WTC11 (cell line): Measurements from ENCODE around the gene TSPAN5. TPM values are rescaled to one million over a fixed set of nuclear protein-coding genes. Genes with fewer than 3 reads are reported as not detected.
A peak's percentile ranks its signal among the peaks of the same experiment; 100 is the strongest.

Source experiments
- ATAC-seq: fragments of 200-7000 bp; cut with Tn5 transposase; 2 replicates; pipeline ENCODE4 v1.10.0; 2021; ENCODE audit warnings: mild to moderate bottlenecking, moderate library complexity
- CTCF ChIA-PET: fragments of 300-600 bp; sonication (Branson Sonifier 250); formaldehyde crosslinking; loops from one replicate; lab custom pipeline; 2021; ENCODE audit warnings: antibody characterized with exemption; lab: Charles Lee
- POLR2A ChIA-PET: fragments of 350-600 bp; sonication (Branson Sonifier 250); formaldehyde crosslinking; loops from one replicate; lab custom pipeline; 2021; ENCODE audit warnings: antibody characterized with exemption; lab: Charles Lee
- DNase-seq: peaks from one replicate; pipeline ENCODE4 v3.0.0; 2021; ENCODE audit warnings: low spot score
- H3K27ac Mint-ChIP-seq: 2 replicates; pipeline ENCODE4 v1.8.0; 2021; ENCODE audit warnings: mixed read lengths
- H3K27me3 Mint-ChIP-seq: 2 replicates; pipeline ENCODE4 v1.8.0; 2021; ENCODE audit warnings: low read depth, mild to moderate bottlenecking, moderate library complexity, mixed read lengths
- H3K36me3 Mint-ChIP-seq: 2 replicates; pipeline ENCODE4 v1.8.0; 2021; ENCODE audit warnings: mixed read lengths
- H3K4me1 Mint-ChIP-seq: 2 replicates; pipeline ENCODE4 v1.8.0; 2022; ENCODE audit warnings: mixed read lengths
- H3K4me3 Mint-ChIP-seq: 2 replicates; pipeline ENCODE4 v1.8.0; 2021; ENCODE audit warnings: mild to moderate bottlenecking, moderate library complexity, mixed read lengths
- H3K9me3 Mint-ChIP-seq: 2 replicates; pipeline ENCODE4 v1.8.0; 2021; ENCODE audit warnings: mixed read lengths
- ESRRA ChIP-seq: sonication (generic); formaldehyde crosslinking; IDR thresholded peaks from 2 replicates; pipeline ENCODE4 v1.8.1; 2022; ENCODE audit warnings: mild to moderate bottlenecking, missing genetic modification reagents, borderline replicate concordance
- JUN ChIP-seq: sonication (generic); formaldehyde crosslinking; IDR thresholded peaks from 2 replicates; pipeline ENCODE4 v1.8.0; 2023; ENCODE audit warnings: mild to moderate bottlenecking, missing genetic modification reagents
- MYBL2 ChIP-seq: sonication (generic); formaldehyde crosslinking; IDR thresholded peaks from 2 replicates; pipeline ENCODE4 v1.8.1; 2023; ENCODE audit warnings: mild to moderate bottlenecking, moderate library complexity, missing genetic modification reagents
- OVOL2 ChIP-seq: fragments of 250-450 bp; sonication (Bioruptor Pico); IDR thresholded peaks from 2 replicates; pipeline ENCODE4 v1.9.0; 2021; ENCODE audit warnings: mild to moderate bottlenecking, borderline replicate concordance
- ZBTB21 ChIP-seq: sonication (generic); formaldehyde crosslinking; IDR thresholded peaks from 2 replicates; pipeline ENCODE4 v1.8.1; 2023; ENCODE audit warnings: mild to moderate bottlenecking, missing genetic modification reagents, borderline replicate concordance
- ZNF425 ChIP-seq: fragments of 250-450 bp; sonication (Bioruptor Pico); conservative IDR thresholded peaks from 2 replicates; pipeline ENCODE4 v1.9.0; 2021; ENCODE audit warnings: mild to moderate bottlenecking
- ZNF671 ChIP-seq: fragments of 250-450 bp; sonication (Bioruptor Pico); IDR thresholded peaks from 2 replicates; pipeline ENCODE4 v1.8.0; 2021; ENCODE audit warnings: mild to moderate bottlenecking
- total RNA-seq: library from RNA; stranded (reverse); gene quantifications from 3 replicates; pipeline ENCODE4 v1.2.3, GENCODE V29; 2021
- TF ChIP-seq, protein P1 (sequence below): sonication (generic); formaldehyde crosslinking; conservative IDR thresholded peaks from 2 replicates; pipeline ENCODE4 v1.8.1; 2023; ENCODE audit warnings: mild to moderate bottlenecking, low read depth, missing genetic modification reagents, moderate library complexity
- TF ChIP-seq, protein P2 (sequence below): sonication (generic); formaldehyde crosslinking; IDR thresholded peaks from 2 replicates; pipeline ENCODE4 v1.8.0; 2022; ENCODE audit warnings: missing genetic modification reagents
- TF ChIP-seq, protein P3 (sequence below): sonication (generic); formaldehyde crosslinking; IDR thresholded peaks from 2 replicates; pipeline ENCODE4 v1.8.0; 2023; ENCODE audit warnings: missing genetic modification reagents, mild to moderate bottlenecking, borderline replicate concordance

The TSPAN5 gene
- total RNA-seq, 1 experiment from 2014 or later, result 22.7 TPM

DNA sequence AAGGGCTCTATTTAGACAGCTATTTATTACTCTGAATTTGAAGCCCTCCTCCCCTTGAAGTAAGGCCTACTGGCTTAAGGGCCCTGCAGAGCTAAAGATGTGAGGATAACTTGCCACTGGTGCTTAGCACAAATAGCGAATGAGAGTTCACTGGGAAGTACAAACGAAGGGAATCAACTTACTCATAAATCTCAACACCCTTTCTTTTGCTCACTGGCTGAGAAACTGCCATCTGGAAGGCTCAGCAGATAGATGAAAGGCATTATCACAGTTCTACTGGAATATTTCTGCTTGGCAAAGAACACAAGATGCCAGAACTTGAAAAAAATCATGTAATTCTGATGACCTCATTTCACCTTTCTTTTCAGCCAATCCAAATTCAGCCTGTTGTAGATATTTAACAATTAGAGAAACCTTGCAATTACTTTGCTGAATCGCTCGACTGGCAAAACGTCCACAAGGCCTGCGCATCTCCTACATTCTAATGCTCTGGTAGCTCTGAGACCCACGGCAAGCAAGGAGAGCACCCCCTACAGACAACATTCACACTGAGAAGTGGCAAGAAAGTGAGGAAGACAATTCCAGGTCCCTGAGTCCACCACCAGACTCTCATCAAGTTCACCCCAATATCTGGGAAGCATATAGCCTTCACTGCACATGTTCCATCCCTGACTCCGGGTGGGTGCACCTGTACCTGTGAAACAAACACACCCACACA, 27.5 kb downstream of the TSPAN5 start:
- Mint-ChIP-seq H3K9me3 (no peaks in the 10 kb centered on the region), H3K27me3 (no peaks in the 10 kb centered on the region)

DNA sequence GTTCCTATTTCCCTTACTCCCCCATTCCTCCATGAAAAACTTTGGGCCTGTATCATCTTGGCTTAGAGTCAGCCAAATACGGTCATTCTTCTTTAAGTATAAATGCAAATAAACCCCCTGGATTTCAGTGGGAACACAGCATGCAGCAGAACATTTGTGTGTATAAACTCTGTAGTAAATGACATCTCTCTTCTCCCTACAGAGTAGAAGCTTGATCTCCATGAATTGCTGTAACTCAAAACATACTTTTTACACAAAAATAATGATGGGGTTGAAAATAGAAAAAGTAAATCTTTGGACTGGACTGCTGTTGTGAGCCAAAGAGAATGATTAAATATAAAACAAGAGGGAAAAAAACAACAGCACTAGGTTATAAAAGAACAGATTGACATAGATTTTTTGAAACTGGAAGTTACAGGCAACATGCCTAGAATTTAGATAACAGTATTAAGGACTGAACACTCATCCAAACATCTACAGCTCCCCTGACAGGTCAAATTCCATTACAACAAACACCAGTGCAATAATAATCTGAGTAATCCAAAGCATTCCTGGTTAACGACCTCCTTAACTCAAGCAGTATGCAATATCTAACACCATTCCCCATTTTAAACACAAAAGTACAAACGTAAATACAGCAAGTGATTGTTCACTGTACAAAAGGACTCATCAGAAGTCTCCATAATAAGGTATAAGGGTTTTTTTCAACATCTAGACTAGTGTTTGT, 30.7 kb downstream of the TSPAN5 start:
- Mint-ChIP-seq H3K36me3 (no peaks in the 10 kb centered on the region), H3K9me3 (no peaks in the 10 kb centered on the region), H3K27me3 (no peaks in the 10 kb centered on the region), H3K4me3 (no peak overlapping the region), H3K27ac (no peak overlapping the region), H3K4me1 (peaks cover 69% of the 10 kb centered on the region)
- POLR2A ChIA-PET, result no interaction called here
- DNase-seq, result no peak
- no peak for TF ChIP-seq MYBL2 (CRISPR knock-in tag)
- no peak for TF ChIP-seq ZNF671 (CRISPR knock-in tag)
- no peak for TF ChIP-seq JUN (CRISPR knock-in tag)
- CTCF ChIA-PET, result interaction anchor here (0.7 to 0.8 kb wide), 2 partner anchors 12 to 160 kb away, joined by 3 read pairs; no protein-coding TSS in a partner anchor
- no peak for ATAC-seq

More for the DNA sequence above, 27.5 kb downstream of the TSPAN5 start:
- ATAC-seq, result peak; percentile 60
- TF ChIP-seq ESRRA (no peak), OVOL2 (CRISPR knock-in tag) (no peak)
- Mint-ChIP-seq H3K36me3 (no peaks in the 10 kb centered on the region), H3K4me1 (peaks cover 44% of the 10 kb centered on the region), H3K4me3 (no peak overlapping the region), H3K27ac (no peak overlapping the region)
- POLR2A ChIA-PET, result no interaction called here
- CTCF ChIA-PET, result interaction anchor here (0.5 to 2.1 kb wide), 16 partner anchors 11 to 874 kb away, joined by 3 to 14 read pairs (median 3); no protein-coding TSS in a partner anchor
- DNase-seq, result no peak

DNA sequence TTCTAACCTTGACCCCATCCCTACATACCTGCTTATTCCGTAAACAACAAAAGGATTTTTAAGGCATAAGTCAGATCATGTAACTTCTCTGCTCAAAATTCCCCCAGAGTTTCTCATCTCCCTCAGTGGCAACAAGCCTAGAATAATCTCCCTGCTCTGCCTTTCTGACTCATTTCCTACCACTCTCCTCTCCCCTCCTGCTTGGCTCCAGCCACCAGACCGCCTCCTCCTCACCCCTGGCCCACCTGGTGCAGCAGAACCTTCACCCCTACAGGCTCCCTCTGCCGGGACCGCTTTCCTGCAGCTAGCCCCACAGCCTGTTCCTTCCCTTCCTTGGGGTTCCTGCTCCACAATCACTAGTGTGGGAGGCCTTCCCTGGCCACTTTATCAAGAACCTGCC, 32.1 kb downstream of the TSPAN5 start:
- peak; percentile 93 for ATAC-seq
- POLR2A ChIA-PET, result interaction anchor here (0.6 kb wide), 1 partner anchor 98 kb away, joined by 9 read pairs; no protein-coding TSS in a partner anchor
- CTCF ChIA-PET, result interaction anchor here (0.6 to 1.2 kb wide), 4 partner anchors 9 to 61 kb away, joined by 3 read pairs; no protein-coding TSS in a partner anchor

More for the DNA sequence above, 32.1 kb downstream of the TSPAN5 start:
- no peaks in the 10 kb centered on the region for H3K27me3 Mint-ChIP-seq
- H3K4me1 Mint-ChIP-seq, result peaks cover 63% of the 10 kb centered on the region
- no peaks in the 10 kb centered on the region for H3K9me3 Mint-ChIP-seq
- no peak overlapping the region for H3K4me3 Mint-ChIP-seq
- TF ChIP-seq, protein P1, sequence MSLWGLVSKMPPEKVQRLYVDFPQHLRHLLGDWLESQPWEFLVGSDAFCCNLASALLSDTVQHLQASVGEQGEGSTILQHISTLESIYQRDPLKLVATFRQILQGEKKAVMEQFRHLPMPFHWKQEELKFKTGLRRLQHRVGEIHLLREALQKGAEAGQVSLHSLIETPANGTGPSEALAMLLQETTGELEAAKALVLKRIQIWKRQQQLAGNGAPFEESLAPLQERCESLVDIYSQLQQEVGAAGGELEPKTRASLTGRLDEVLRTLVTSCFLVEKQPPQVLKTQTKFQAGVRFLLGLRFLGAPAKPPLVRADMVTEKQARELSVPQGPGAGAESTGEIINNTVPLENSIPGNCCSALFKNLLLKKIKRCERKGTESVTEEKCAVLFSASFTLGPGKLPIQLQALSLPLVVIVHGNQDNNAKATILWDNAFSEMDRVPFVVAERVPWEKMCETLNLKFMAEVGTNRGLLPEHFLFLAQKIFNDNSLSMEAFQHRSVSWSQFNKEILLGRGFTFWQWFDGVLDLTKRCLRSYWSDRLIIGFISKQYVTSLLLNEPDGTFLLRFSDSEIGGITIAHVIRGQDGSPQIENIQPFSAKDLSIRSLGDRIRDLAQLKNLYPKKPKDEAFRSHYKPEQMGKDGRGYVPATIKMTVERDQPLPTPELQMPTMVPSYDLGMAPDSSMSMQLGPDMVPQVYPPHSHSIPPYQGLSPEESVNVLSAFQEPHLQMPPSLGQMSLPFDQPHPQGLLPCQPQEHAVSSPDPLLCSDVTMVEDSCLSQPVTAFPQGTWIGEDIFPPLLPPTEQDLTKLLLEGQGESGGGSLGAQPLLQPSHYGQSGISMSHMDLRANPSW, result no peak
- TF ChIP-seq, protein P2, sequence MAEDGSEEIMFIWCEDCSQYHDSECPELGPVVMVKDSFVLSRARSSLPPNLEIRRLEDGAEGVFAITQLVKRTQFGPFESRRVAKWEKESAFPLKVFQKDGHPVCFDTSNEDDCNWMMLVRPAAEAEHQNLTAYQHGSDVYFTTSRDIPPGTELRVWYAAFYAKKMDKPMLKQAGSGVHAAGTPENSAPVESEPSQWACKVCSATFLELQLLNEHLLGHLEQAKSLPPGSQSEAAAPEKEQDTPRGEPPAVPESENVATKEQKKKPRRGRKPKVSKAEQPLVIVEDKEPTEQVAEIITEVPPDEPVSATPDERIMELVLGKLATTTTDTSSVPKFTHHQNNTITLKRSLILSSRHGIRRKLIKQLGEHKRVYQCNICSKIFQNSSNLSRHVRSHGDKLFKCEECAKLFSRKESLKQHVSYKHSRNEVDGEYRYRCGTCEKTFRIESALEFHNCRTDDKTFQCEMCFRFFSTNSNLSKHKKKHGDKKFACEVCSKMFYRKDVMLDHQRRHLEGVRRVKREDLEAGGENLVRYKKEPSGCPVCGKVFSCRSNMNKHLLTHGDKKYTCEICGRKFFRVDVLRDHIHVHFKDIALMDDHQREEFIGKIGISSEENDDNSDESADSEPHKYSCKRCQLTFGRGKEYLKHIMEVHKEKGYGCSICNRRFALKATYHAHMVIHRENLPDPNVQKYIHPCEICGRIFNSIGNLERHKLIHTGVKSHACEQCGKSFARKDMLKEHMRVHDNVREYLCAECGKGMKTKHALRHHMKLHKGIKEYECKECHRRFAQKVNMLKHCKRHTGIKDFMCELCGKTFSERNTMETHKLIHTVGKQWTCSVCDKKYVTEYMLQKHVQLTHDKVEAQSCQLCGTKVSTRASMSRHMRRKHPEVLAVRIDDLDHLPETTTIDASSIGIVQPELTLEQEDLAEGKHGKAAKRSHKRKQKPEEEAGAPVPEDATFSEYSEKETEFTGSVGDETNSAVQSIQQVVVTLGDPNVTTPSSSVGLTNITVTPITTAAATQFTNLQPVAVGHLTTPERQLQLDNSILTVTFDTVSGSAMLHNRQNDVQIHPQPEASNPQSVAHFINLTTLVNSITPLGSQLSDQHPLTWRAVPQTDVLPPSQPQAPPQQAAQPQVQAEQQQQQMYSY (CRISPR knock-in tag), result no peak
- TF ChIP-seq, protein P3, sequence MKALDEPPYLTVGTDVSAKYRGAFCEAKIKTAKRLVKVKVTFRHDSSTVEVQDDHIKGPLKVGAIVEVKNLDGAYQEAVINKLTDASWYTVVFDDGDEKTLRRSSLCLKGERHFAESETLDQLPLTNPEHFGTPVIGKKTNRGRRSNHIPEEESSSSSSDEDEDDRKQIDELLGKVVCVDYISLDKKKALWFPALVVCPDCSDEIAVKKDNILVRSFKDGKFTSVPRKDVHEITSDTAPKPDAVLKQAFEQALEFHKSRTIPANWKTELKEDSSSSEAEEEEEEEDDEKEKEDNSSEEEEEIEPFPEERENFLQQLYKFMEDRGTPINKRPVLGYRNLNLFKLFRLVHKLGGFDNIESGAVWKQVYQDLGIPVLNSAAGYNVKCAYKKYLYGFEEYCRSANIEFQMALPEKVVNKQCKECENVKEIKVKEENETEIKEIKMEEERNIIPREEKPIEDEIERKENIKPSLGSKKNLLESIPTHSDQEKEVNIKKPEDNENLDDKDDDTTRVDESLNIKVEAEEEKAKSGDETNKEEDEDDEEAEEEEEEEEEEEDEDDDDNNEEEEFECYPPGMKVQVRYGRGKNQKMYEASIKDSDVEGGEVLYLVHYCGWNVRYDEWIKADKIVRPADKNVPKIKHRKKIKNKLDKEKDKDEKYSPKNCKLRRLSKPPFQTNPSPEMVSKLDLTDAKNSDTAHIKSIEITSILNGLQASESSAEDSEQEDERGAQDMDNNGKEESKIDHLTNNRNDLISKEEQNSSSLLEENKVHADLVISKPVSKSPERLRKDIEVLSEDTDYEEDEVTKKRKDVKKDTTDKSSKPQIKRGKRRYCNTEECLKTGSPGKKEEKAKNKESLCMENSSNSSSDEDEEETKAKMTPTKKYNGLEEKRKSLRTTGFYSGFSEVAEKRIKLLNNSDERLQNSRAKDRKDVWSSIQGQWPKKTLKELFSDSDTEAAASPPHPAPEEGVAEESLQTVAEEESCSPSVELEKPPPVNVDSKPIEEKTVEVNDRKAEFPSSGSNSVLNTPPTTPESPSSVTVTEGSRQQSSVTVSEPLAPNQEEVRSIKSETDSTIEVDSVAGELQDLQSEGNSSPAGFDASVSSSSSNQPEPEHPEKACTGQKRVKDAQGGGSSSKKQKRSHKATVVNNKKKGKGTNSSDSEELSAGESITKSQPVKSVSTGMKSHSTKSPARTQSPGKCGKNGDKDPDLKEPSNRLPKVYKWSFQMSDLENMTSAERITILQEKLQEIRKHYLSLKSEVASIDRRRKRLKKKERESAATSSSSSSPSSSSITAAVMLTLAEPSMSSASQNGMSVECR (CRISPR knock-in tag), result no peak
- TF ChIP-seq ZBTB21 (CRISPR knock-in tag), result 0 out of 2 replicates have a peak, but pooled peaks have one; percentile 27
- TF ChIP-seq ZNF425, result no peak
- no peaks in the 10 kb centered on the region for H3K36me3 Mint-ChIP-seq
- H3K27ac Mint-ChIP-seq, result peak overlapping the region; percentile 77
- peak; percentile 35 for DNase-seq
